ENCODE data around the gene MAL.

DNA sequence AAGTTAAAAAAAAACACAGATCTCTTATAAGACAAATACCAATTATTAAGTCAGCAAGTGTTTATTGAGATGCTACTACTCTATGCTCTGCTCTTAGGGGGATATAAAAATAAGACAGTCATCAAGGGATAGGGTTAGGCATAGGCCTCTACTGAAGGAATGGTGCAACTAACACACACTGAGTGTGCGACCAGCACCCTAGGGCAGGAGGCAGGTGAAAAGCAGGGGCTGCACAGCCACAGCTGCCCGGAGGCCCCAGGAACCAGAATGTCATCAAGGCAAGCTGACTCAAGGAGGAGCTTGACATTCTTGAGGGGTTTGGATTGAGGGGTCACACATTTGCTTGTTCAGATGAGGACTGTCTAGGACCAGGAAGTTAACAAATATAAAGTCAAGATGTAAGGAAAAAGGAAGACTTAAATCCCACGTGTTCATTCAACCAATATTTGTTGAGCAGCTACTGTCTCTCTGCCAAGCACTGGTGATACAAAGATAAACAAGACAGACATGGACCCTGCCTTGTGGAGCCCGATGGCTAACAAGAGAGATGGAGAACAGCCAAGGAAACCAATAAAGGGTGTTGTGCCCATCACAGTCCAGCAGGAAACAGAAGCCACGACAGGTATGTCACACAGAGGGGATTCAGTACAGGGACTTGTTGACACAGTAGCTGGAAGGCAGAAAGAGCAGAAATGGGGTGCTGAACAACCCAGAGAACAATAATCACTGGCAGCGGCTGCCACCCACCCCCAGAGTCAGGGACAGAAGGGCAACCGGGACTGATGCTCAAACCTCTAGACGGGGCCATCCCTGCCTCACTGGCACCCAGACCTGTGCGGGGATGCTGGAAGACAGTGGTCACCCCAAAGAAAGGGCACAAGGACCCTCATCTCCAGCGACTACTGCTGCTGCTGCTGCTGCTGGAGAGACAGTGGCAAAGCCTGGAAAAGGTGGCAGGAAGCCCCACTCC lies 45.8 kb upstream of the MAL start:
- TF ChIP-seq, protein P1, sequence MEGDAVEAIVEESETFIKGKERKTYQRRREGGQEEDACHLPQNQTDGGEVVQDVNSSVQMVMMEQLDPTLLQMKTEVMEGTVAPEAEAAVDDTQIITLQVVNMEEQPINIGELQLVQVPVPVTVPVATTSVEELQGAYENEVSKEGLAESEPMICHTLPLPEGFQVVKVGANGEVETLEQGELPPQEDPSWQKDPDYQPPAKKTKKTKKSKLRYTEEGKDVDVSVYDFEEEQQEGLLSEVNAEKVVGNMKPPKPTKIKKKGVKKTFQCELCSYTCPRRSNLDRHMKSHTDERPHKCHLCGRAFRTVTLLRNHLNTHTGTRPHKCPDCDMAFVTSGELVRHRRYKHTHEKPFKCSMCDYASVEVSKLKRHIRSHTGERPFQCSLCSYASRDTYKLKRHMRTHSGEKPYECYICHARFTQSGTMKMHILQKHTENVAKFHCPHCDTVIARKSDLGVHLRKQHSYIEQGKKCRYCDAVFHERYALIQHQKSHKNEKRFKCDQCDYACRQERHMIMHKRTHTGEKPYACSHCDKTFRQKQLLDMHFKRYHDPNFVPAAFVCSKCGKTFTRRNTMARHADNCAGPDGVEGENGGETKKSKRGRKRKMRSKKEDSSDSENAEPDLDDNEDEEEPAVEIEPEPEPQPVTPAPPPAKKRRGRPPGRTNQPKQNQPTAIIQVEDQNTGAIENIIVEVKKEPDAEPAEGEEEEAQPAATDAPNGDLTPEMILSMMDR (conservative IDR thresholded peaks at IDR 0.05; ENCODE audit: low read depth in 2 of 2) = no peak
- TF ChIP-seq EZH2phosphoT487 (IDR thresholded peaks at IDR 0.05; ENCODE audit: unreplicated experiment) = no peak
